ENCODE data around the gene TCF4. TPM values are rescaled to one million over a fixed set of nuclear protein-coding genes. Genes with fewer than 3 reads are reported as not detected.

Gene TCF4
- total and polyA plus RNA-seq, 2 experiments from 2014 or later = 77.7 to 89.2 TPM

DNA sequence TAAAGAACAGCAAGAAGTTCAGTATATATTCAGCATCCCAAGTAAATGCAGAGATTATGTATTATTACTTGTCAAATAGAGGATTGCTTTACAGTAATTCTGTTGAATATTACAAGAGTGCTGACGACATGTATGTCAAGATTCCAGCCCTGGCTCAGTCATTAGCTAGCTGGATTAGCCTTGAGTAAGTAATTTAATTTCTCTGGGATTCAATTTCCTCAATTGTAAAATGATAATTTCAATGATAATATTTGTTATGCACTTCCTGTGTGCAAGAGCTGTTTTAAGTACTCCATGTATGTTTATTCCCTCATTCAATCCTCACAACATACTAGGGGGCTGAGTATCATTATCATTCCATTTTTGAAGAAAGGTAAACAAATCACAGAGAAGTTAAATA lies 44.0 kb downstream of the TCF4 start (continued):
- TF ChIP-seq, protein P1, sequence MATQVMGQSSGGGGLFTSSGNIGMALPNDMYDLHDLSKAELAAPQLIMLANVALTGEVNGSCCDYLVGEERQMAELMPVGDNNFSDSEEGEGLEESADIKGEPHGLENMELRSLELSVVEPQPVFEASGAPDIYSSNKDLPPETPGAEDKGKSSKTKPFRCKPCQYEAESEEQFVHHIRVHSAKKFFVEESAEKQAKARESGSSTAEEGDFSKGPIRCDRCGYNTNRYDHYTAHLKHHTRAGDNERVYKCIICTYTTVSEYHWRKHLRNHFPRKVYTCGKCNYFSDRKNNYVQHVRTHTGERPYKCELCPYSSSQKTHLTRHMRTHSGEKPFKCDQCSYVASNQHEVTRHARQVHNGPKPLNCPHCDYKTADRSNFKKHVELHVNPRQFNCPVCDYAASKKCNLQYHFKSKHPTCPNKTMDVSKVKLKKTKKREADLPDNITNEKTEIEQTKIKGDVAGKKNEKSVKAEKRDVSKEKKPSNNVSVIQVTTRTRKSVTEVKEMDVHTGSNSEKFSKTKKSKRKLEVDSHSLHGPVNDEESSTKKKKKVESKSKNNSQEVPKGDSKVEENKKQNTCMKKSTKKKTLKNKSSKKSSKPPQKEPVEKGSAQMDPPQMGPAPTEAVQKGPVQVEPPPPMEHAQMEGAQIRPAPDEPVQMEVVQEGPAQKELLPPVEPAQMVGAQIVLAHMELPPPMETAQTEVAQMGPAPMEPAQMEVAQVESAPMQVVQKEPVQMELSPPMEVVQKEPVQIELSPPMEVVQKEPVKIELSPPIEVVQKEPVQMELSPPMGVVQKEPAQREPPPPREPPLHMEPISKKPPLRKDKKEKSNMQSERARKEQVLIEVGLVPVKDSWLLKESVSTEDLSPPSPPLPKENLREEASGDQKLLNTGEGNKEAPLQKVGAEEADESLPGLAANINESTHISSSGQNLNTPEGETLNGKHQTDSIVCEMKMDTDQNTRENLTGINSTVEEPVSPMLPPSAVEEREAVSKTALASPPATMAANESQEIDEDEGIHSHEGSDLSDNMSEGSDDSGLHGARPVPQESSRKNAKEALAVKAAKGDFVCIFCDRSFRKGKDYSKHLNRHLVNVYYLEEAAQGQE (IDR thresholded peaks at IDR 0.05; ENCODE audit: unreplicated experiment) = no peak

DNA sequence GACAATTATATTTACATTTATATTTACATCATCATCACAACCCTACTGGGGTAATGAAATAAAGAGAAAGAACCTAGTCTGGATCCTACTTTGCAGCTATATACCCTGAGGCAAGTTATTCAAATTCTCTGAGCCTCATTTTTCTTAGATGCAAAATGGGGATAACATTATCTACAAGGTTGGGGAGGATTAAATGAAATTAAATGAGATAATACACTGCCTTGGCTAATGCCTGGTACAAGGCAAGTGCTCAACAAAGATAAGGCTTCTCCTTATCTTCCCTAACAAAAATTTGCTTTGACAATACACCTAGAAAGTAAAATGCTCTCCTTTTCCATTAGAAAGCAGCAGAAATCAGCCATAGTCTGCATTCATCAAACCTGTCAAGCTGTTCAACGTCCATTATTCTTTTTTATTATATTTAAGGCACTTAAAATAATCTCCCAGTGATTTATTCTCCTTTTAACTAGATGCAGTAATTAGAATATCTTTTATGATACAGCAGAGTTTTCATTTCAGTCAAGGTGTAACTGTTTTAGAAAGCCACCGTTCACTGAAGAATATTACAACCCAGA lies 44.8 kb downstream of the TCF4 start:
- Mint-ChIP-seq H3K9me3 (no peaks in the 10 kb centered on the region), H3K4me3 (no peak overlapping the region), H3K27me3 (ENCODE audit: insufficient read depth, low read depth, poor library complexity) (peaks cover 2% of the 10 kb centered on the region), H3K27ac (no peak overlapping the region), H3K36me3 (ENCODE audit: low read depth) (no peaks in the 10 kb centered on the region), H3K4me1 (peaks cover 52% of the 10 kb centered on the region)
- H3K79me2 ChIP-seq (replicated peaks; ENCODE audit: insufficient read depth) = peaks cover 96% of the 10 kb centered on the region
- no peak overlapping the region for H2AFZ ChIP-seq
- peaks cover 36% of the 10 kb centered on the region for H3K4me1 ChIP-seq (ENCODE audit: insufficient read depth)
- H3K36me3 ChIP-seq (ENCODE audit: insufficient read depth) = no peaks in the 10 kb centered on the region
- no peaks in the 10 kb centered on the region for H3K9me2 ChIP-seq (ENCODE audit: insufficient read depth)
- no peaks in the 10 kb centered on the region for H4K20me1 ChIP-seq (replicated peaks; ENCODE audit: insufficient read depth)
- ATAC-seq (no peak), DNase-seq (ENCODE audit: low spot score) (no peak)
- no peak overlapping the region for H3K4me3 ChIP-seq
- no peak overlapping the region for H3K27ac ChIP-seq (ENCODE audit: low read depth)
- no peaks in the 10 kb centered on the region for H3K27me3 ChIP-seq (ENCODE audit: insufficient read depth)
- no peaks in the 10 kb centered on the region for H3F3A ChIP-seq (replicated peaks; ENCODE audit: low read depth)
- H3K4me2 ChIP-seq = no peak overlapping the region
- TF ChIP-seq EZH2 (IDR thresholded peaks at IDR 0.05; ENCODE audit: low read depth, unreplicated experiment) (no peak), CREB1 (CRISPR knock-in tag; IDR thresholded peaks at IDR 0.05; ENCODE audit: low read depth) (no peak), ZNF114 (CRISPR knock-in tag; IDR thresholded peaks at IDR 0.05) (no peak), ZNF331 (CRISPR knock-in tag; IDR thresholded peaks at IDR 0.05; ENCODE audit: low read depth) (no peak), EZH2phosphoT487 (IDR thresholded peaks at IDR 0.05; ENCODE audit: unreplicated experiment) (no peak), POLR2AphosphoS5 (IDR thresholded peaks at IDR 0.05; ENCODE audit: low read depth) (no peak), JUNB (IDR thresholded peaks at IDR 0.05; ENCODE audit: unreplicated experiment) (no peak), NANOG (IDR thresholded peaks at IDR 0.05; ENCODE audit: borderline replicate concordance) (no peak)
- TF ChIP-seq, protein P2, sequence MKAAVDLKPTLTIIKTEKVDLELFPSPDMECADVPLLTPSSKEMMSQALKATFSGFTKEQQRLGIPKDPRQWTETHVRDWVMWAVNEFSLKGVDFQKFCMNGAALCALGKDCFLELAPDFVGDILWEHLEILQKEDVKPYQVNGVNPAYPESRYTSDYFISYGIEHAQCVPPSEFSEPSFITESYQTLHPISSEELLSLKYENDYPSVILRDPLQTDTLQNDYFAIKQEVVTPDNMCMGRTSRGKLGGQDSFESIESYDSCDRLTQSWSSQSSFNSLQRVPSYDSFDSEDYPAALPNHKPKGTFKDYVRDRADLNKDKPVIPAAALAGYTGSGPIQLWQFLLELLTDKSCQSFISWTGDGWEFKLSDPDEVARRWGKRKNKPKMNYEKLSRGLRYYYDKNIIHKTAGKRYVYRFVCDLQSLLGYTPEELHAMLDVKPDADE (IDR thresholded peaks at IDR 0.05) = no peak
- TF ChIP-seq, protein P3, sequence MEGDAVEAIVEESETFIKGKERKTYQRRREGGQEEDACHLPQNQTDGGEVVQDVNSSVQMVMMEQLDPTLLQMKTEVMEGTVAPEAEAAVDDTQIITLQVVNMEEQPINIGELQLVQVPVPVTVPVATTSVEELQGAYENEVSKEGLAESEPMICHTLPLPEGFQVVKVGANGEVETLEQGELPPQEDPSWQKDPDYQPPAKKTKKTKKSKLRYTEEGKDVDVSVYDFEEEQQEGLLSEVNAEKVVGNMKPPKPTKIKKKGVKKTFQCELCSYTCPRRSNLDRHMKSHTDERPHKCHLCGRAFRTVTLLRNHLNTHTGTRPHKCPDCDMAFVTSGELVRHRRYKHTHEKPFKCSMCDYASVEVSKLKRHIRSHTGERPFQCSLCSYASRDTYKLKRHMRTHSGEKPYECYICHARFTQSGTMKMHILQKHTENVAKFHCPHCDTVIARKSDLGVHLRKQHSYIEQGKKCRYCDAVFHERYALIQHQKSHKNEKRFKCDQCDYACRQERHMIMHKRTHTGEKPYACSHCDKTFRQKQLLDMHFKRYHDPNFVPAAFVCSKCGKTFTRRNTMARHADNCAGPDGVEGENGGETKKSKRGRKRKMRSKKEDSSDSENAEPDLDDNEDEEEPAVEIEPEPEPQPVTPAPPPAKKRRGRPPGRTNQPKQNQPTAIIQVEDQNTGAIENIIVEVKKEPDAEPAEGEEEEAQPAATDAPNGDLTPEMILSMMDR (conservative IDR thresholded peaks at IDR 0.05; ENCODE audit: low read depth in 2 of 2) = no peak
- TF ChIP-seq, protein P4, sequence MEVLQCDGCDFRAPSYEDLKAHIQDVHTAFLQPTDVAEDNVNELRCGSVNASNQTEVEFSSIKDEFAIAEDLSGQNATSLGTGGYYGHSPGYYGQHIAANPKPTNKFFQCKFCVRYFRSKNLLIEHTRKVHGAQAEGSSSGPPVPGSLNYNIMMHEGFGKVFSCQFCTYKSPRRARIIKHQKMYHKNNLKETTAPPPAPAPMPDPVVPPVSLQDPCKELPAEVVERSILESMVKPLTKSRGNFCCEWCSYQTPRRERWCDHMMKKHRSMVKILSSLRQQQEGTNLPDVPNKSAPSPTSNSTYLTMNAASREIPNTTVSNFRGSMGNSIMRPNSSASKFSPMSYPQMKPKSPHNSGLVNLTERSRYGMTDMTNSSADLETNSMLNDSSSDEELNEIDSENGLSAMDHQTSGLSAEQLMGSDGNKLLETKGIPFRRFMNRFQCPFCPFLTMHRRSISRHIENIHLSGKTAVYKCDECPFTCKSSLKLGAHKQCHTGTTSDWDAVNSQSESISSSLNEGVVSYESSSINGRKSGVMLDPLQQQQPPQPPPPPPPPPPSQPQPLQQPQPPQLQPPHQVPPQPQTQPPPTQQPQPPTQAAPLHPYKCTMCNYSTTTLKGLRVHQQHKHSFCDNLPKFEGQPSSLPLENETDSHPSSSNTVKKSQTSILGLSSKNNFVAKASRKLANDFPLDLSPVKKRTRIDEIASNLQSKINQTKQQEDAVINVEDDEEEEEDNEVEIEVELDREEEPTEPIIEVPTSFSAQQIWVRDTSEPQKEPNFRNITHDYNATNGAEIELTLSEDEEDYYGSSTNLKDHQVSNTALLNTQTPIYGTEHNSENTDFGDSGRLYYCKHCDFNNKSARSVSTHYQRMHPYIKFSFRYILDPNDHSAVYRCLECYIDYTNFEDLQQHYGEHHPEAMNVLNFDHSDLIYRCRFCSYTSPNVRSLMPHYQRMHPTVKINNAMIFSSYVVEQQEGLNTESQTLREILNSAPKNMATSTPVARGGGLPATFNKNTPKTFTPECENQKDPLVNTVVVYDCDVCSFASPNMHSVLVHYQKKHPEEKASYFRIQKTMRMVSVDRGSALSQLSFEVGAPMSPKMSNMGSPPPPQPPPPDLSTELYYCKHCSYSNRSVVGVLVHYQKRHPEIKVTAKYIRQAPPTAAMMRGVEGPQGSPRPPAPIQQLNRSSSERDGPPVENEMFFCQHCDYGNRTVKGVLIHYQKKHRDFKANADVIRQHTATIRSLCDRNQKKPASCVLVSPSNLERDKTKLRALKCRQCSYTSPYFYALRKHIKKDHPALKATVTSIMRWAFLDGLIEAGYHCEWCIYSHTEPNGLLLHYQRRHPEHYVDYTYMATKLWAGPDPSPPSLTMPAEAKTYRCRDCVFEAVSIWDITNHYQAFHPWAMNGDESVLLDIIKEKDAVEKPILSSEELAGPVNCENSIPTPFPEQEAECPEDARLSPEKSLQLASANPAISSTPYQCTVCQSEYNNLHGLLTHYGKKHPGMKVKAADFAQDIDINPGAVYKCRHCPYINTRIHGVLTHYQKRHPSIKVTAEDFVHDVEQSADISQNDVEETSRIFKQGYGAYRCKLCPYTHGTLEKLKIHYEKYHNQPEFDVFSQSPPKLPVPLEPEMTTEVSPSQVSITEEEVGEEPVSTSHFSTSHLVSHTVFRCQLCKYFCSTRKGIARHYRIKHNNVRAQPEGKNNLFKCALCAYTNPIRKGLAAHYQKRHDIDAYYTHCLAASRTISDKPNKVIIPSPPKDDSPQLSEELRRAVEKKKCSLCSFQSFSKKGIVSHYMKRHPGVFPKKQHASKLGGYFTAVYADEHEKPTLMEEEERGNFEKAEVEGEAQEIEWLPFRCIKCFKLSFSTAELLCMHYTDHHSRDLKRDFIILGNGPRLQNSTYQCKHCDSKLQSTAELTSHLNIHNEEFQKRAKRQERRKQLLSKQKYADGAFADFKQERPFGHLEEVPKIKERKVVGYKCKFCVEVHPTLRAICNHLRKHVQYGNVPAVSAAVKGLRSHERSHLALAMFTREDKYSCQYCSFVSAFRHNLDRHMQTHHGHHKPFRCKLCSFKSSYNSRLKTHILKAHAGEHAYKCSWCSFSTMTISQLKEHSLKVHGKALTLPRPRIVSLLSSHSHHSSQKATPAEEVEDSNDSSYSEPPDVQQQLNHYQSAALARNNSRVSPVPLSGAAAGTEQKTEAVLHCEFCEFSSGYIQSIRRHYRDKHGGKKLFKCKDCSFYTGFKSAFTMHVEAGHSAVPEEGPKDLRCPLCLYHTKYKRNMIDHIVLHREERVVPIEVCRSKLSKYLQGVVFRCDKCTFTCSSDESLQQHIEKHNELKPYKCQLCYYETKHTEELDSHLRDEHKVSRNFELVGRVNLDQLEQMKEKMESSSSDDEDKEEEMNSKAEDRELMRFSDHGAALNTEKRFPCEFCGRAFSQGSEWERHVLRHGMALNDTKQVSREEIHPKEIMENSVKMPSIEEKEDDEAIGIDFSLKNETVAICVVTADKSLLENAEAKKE (CRISPR knock-in tag; IDR thresholded peaks at IDR 0.05) = no peak

Data from GM23338 (cell line).